ENCODE data around the gene OCEL1.

Gene OCEL1

GRCh38 chr19:17219286-17219685 is 6.7 kb upstream of the OCEL1 start:
- H3K79me2 ChIP-seq (ENCODE audit: insufficient read depth, low read length), result no peaks in the 10 kb centered on the region
- H3K4me3 ChIP-seq (ENCODE audit: low read depth, low read length, poor library complexity, severe bottlenecking), result no peak overlapping the region
- H3K4me2 ChIP-seq (ENCODE audit: low read length), result no peak overlapping the region
- no peak overlapping the region for H2AFZ ChIP-seq (ENCODE audit: low read length)
- no peak overlapping the region for H3K9ac ChIP-seq (ENCODE audit: low read length)
- peaks cover 13% of the 10 kb centered on the region for H3K4me1 ChIP-seq (ENCODE audit: insufficient read depth, low read length, severe bottlenecking)
- no peaks in the 10 kb centered on the region for H3F3A ChIP-seq (ENCODE audit: insufficient read depth, low read length)
- H3K9me2 ChIP-seq (ENCODE audit: low read depth, low read length), result no peaks in the 10 kb centered on the region
- H3K27me3 ChIP-seq (ENCODE audit: insufficient read depth, low read length), result no peaks in the 10 kb centered on the region
- TF ChIP-seq EZH2 (IDR thresholded peaks at IDR 0.05; ENCODE audit: borderline replicate concordance, low read length) (no peak), CTCF (IDR thresholded peaks at IDR 0.05; ENCODE audit: low read length) (no peak)
- H3K9me3 ChIP-seq (ENCODE audit: low read length), result no peaks in the 10 kb centered on the region
- H4K20me1 ChIP-seq (ENCODE audit: insufficient read depth, low read length), result no peaks in the 10 kb centered on the region
- H3K27ac ChIP-seq (ENCODE audit: low read depth, low read length, poor library complexity, severe bottlenecking), result no peak overlapping the region
- H3K36me3 ChIP-seq (ENCODE audit: insufficient read depth, low read length), result peaks cover 23% of the 10 kb centered on the region

- Histone ChIP-seq H3K9me3 (ENCODE audit: low read length) (no peaks in the 10 kb centered on the region), H3K9me2 (ENCODE audit: low read depth, low read length) (no peaks in the 10 kb centered on the region), H3K4me1 (ENCODE audit: insufficient read depth, low read length, severe bottlenecking) (peaks cover 5% of the 10 kb centered on the region), H3K79me2 (ENCODE audit: insufficient read depth, low read length) (no peaks in the 10 kb centered on the region), H3K4me3 (ENCODE audit: low read depth, low read length, poor library complexity, severe bottlenecking) (no peak overlapping the region), H3K27ac (ENCODE audit: low read depth, low read length, poor library complexity, severe bottlenecking) (no peak overlapping the region), H3K4me2 (ENCODE audit: low read length) (no peak overlapping the region), H2AFZ (ENCODE audit: low read length) (no peak overlapping the region), H4K20me1 (ENCODE audit: insufficient read depth, low read length) (no peaks in the 10 kb centered on the region), H3K36me3 (ENCODE audit: insufficient read depth, low read length) (peaks cover 23% of the 10 kb centered on the region), H3K9ac (ENCODE audit: low read length) (no peak overlapping the region), H3K27me3 (ENCODE audit: insufficient read depth, low read length) (no peaks in the 10 kb centered on the region), H3F3A (ENCODE audit: insufficient read depth, low read length) (no peaks in the 10 kb centered on the region)
- TF ChIP-seq CTCF (IDR thresholded peaks at IDR 0.05; ENCODE audit: low read length) (no peak), EZH2 (IDR thresholded peaks at IDR 0.05; ENCODE audit: borderline replicate concordance, low read length) (no peak)
Measured at GRCh38 chr19:17220207-17220758, 5.7 kb upstream of the OCEL1 start.

- Histone ChIP-seq H3K27ac (ENCODE audit: low read depth, low read length, poor library complexity, severe bottlenecking) (no peak overlapping the region), H3K36me3 (ENCODE audit: insufficient read depth, low read length) (peaks cover 6% of the 10 kb centered on the region; the same call in 1 of the 2 replicates), H2AFZ (ENCODE audit: low read length) (no peak overlapping the region), H3K9ac (ENCODE audit: low read length) (no peak overlapping the region), H3K27me3 (ENCODE audit: insufficient read depth, low read length) (no peaks in the 10 kb centered on the region), H3K4me2 (ENCODE audit: low read length) (no peak overlapping the region), H3K9me3 (ENCODE audit: low read length) (no peaks in the 10 kb centered on the region), H3F3A (ENCODE audit: insufficient read depth, low read length) (no peaks in the 10 kb centered on the region), H3K79me2 (ENCODE audit: insufficient read depth, low read length) (no peaks in the 10 kb centered on the region), H4K20me1 (ENCODE audit: insufficient read depth, low read length) (no peaks in the 10 kb centered on the region), H3K4me1 (ENCODE audit: insufficient read depth, low read length, severe bottlenecking) (peaks cover 21% of the 10 kb centered on the region), H3K4me3 (ENCODE audit: low read depth, low read length, poor library complexity, severe bottlenecking) (no peak overlapping the region), H3K9me2 (ENCODE audit: low read depth, low read length) (no peaks in the 10 kb centered on the region)
- TF ChIP-seq CTCF (IDR thresholded peaks at IDR 0.05; ENCODE audit: low read length), result no peak
- TF ChIP-seq EZH2 (IDR thresholded peaks at IDR 0.05; ENCODE audit: borderline replicate concordance, low read length), result no peak
Measured at GRCh38 chr19:17225053-17225452, 973 bp upstream of the OCEL1 start.

Data from OCI-LY1 (cell line).